Left ventricle myocardium inferior (tissue), 1 donor: ENCODE data around the gene METTL2B. TPM values are rescaled to one million over a fixed set of nuclear protein-coding genes. Genes with fewer than 3 reads are reported as not detected.

Experiments
- DNase-seq: peaks from one replicate; pipeline ENCODE4 v3.0.0-alpha.2; 2020
- H3K27ac ChIP-seq: fragments of 200-600 bp; replicated peaks from 2 replicates; pipeline ENCODE4 v1.8.0; 2021
- H3K27me3 ChIP-seq: fragments of 200-600 bp; 2 replicates; pipeline ENCODE4 v1.8.0; 2021; ENCODE audit warnings: low read depth
- H3K36me3 ChIP-seq: fragments of 200-600 bp; 2 replicates; pipeline ENCODE4 v1.8.0; 2021
- H3K4me1 ChIP-seq: fragments of 200-600 bp; 2 replicates; pipeline ENCODE4 v1.8.0; 2021
- H3K4me3 ChIP-seq: fragments of 200-600 bp; 2 replicates; pipeline ENCODE4 v1.8.0; 2021; ENCODE audit warnings: mild to moderate bottlenecking, moderate library complexity
- H3K9me3 ChIP-seq: fragments of 200-600 bp; replicated peaks from 2 replicates; pipeline ENCODE4 v1.8.0; 2021
- CTCF ChIP-seq: fragments of 200-600 bp; IDR thresholded peaks from 2 replicates; pipeline ENCODE4 v1.8.0; 2021; ENCODE audit warnings: antibody characterized with exemption, mild to moderate bottlenecking, borderline replicate concordance
- intact Hi-C: fragments of 100-400 bp; cut with micrococcal nuclease; formaldehyde crosslinking; loops from one replicate; pipeline ENCODE4 v1.11.0; 2022
- total RNA-seq: library from RNA; stranded (reverse); fragmentation: NEBNext Ultra II Directional; extraction: Animal tissue kit (Norgen Biotek cat#: 25700); gene quantifications from one replicate; pipeline ENCODE4 v1.2.1, GENCODE V29; 2021
- donor health status: DM: no; HTN: yes; CAD: no; lungs with severe emphysema.

The METTL2B gene
- total RNA-seq, 1 donor from 2014 or later = 19.5 TPM

- Histone ChIP-seq H3K4me3 (no peak overlapping the region), H3K9me3 (no peaks in the 10 kb centered on the region), H3K36me3 (no peaks in the 10 kb centered on the region), H3K27me3 (no peaks in the 10 kb centered on the region), H3K27ac (no peak overlapping the region), H3K4me1 (no peaks in the 10 kb centered on the region)
- no peak for TF ChIP-seq CTCF
- intact Hi-C loops = no loop called here
- no peak for DNase-seq
Observed at GRCh38 chr7:128434413-128435326, 41.9 kb upstream of the METTL2B start.

GRCh38 chr7:128435327-128435686 is 41.2 kb upstream of the METTL2B start:
- Histone ChIP-seq H3K4me1 (no peaks in the 10 kb centered on the region), H3K36me3 (no peaks in the 10 kb centered on the region), H3K4me3 (no peak overlapping the region), H3K27me3 (no peaks in the 10 kb centered on the region), H3K9me3 (no peaks in the 10 kb centered on the region), H3K27ac (no peak overlapping the region)
- no peak for DNase-seq
- no peak for TF ChIP-seq CTCF
- intact Hi-C loops = no loop called here

- no peak for DNase-seq
- H3K27ac ChIP-seq = no peak overlapping the region
- no peaks in the 10 kb centered on the region for H3K9me3 ChIP-seq
- no peaks in the 10 kb centered on the region for H3K27me3 ChIP-seq
- intact Hi-C loops = no loop called here
- no peaks in the 10 kb centered on the region for H3K36me3 ChIP-seq
- no peak for TF ChIP-seq CTCF
- no peak overlapping the region for H3K4me3 ChIP-seq
- H3K4me1 ChIP-seq = no peaks in the 10 kb centered on the region
Observed at GRCh38 chr7:128437426-128438332, 38.9 kb upstream of the METTL2B start.

- no peak for TF ChIP-seq CTCF
- H3K36me3 ChIP-seq = no peaks in the 10 kb centered on the region
- intact Hi-C loops = no loop called here
- no peak for DNase-seq
- H3K4me3 ChIP-seq = no peak overlapping the region
- peaks cover 8% of the 10 kb centered on the region for H3K4me1 ChIP-seq
- H3K27ac ChIP-seq = no peak overlapping the region
- no peaks in the 10 kb centered on the region for H3K27me3 ChIP-seq
- no peaks in the 10 kb centered on the region for H3K9me3 ChIP-seq
Observed at GRCh38 chr7:128442356-128442755, 34.2 kb upstream of the METTL2B start.

- no peaks in the 10 kb centered on the region for H3K27me3 ChIP-seq
- no peaks in the 10 kb centered on the region for H3K9me3 ChIP-seq
- H3K36me3 ChIP-seq = no peaks in the 10 kb centered on the region
- H3K4me1 ChIP-seq = peaks cover 8% of the 10 kb centered on the region
- DNase-seq = no peak
- no peak for TF ChIP-seq CTCF
- H3K27ac ChIP-seq = no peak overlapping the region
- intact Hi-C loops = no loop called here
- no peak overlapping the region for H3K4me3 ChIP-seq
Observed at GRCh38 chr7:128443831-128444600, 32.5 kb upstream of the METTL2B start.
